HepG2 (cell line): ENCODE results near the gene ZNF444. TPM values are rescaled to one million over a fixed set of nuclear protein-coding genes. Genes with fewer than 3 reads are reported as not detected.
A peak's percentile ranks its signal among the peaks of the same experiment; 100 is the strongest.

Experiments
- ATAC-seq: fragments of 200-7000 bp; cut with Tn5 transposase; 3 replicates; pipeline ENCODE4 v1.9.1; 2020; ENCODE audit warnings: mild to moderate bottlenecking, moderate library complexity
- BruUV-seq: library from RNA; stranded (reverse); fragments of 400-500 nt; replicated peaks from 2 replicates; lab custom pipeline; 2021; lab: Mats Ljungman, UMichigan
- CTCF ChIA-PET: fragments of 300-600 bp; formaldehyde crosslinking; extraction: SDS; loops from one replicate; lab custom pipeline; 2021; ENCODE audit warnings: low total read pairs, inconsistent platforms, low intra/inter-chr PET ratio; lab: Yijun Ruan, JAX
- POLR2A ChIA-PET: fragments of 350-600 bp; sonication (Branson Sonifier 250); formaldehyde crosslinking; loops from one replicate; lab custom pipeline; 2020; ENCODE audit warnings: antibody characterized with exemption, inconsistent platforms; lab: Yijun Ruan, JAX
- DNase-seq: peaks from one replicate; pipeline ENCODE4 v3.0.0-alpha.2; 2015; ENCODE audit warnings: low spot score
- FAIRE-seq: peaks from 3 replicates; lab custom pipeline; 2011; peaks lifted over from hg19 to GRCh38; lab: Jason Lieb, UNC
- H2AFZ ChIP-seq: one replicate; pipeline ENCODE4 v1.6.1; 2011; ENCODE audit warnings: low read length, inconsistent platforms
- H3K27ac ChIP-seq: fragments of 300-600 bp; 3 replicates; pipeline ENCODE4 v1.8.0; 2011; ENCODE audit warnings: mixed run types, mild to moderate bottlenecking, mixed read lengths, low read length, inconsistent platforms; ENCODE audit not compliant: insufficient read depth; ENCODE audit errors: extremely low read length
- H3K27me3 ChIP-seq, 2 experiments: fragments of 200-600 bp in 1 of 2; 2 replicates in 1 of 2; 3 replicates in 1 of 2; pipeline versions ENCODE4 v1.6.0 to v1.8.0; 2011; ENCODE audit warnings: low read length in 2 of 2, mild to moderate bottlenecking in 2 of 2, moderate library complexity in 2 of 2, inconsistent platforms in 1 of 2; ENCODE audit not compliant: insufficient read depth in 2 of 2, control insufficient read depth in 1 of 2
- H3K36me3 ChIP-seq, 2 experiments: fragments of 200-600 bp in 1 of 2; replicated peaks in 1 of 2; 2 replicates in 1 of 2; 3 replicates in 1 of 2; pipeline versions ENCODE4 v1.5.1 to v1.8.0; 2011; ENCODE audit warnings: low read length in 2 of 2, inconsistent platforms in 1 of 2; ENCODE audit not compliant: insufficient read depth in 2 of 2, control insufficient read depth in 1 of 2
- H3K4me1 ChIP-seq: 2 replicates; pipeline ENCODE4 v1.5.1; 2012; ENCODE audit warnings: low read length, inconsistent platforms; ENCODE audit not compliant: insufficient read depth
- H3K4me2 ChIP-seq: 2 replicates; pipeline ENCODE4 v1.6.0; 2011; ENCODE audit warnings: low read depth, low read length, inconsistent platforms
- H3K4me3 ChIP-seq, 3 experiments: fragments of 200-600 bp in 1 of 3; sonication (generic), shearing (Covaris generic) in 1 of 3; replicated peaks in 1 of 3; 2 replicates each; pipeline ENCODE4 v1.5.1; 2011 to 2016; ENCODE audit warnings: low read length in 3 of 3, inconsistent platforms in 2 of 3, low read depth in 2 of 3, mild to moderate bottlenecking in 2 of 3, control low read depth in 1 of 3, mixed read lengths in 1 of 3; ENCODE audit not compliant: insufficient read depth in 1 of 3
- H3K79me2 ChIP-seq: one replicate; pipeline ENCODE4 v1.6.1; 2011; ENCODE audit warnings: low read length, inconsistent platforms; ENCODE audit not compliant: insufficient read depth
- H3K9ac ChIP-seq: 2 replicates; pipeline ENCODE4 v1.6.0; 2011; ENCODE audit warnings: mild to moderate bottlenecking, low read depth, low read length, inconsistent platforms; ENCODE audit not compliant: insufficient read depth
- H3K9me3 ChIP-seq: 2 replicates; pipeline ENCODE4 v1.5.1; 2012; ENCODE audit warnings: mild to moderate bottlenecking, low read length
- H4K20me1 ChIP-seq: 2 replicates; pipeline ENCODE4 v1.6.0; 2011; ENCODE audit warnings: inconsistent platforms, mild to moderate bottlenecking, low read length, moderate library complexity; ENCODE audit not compliant: insufficient read depth
- ATF7 ChIP-seq, 2 experiments: fragments of 450-650 bp in 1 of 2; sonication (generic) in 1 of 2; formaldehyde crosslinking in 1 of 2; IDR thresholded peaks; 2 replicates each; pipeline versions ENCODE4 v1.4.0 to v1.6.1; 2016 to 2020; ENCODE audit warnings: antibody characterized with exemption in 1 of 2, mild to moderate bottlenecking in 1 of 2, missing genetic modification reagents in 1 of 2
- FOXK1 ChIP-seq: sonication (generic); formaldehyde crosslinking; IDR thresholded peaks from 2 replicates; pipeline ENCODE4 v1.4.0; 2020; ENCODE audit warnings: low read depth, missing genetic modification reagents, borderline replicate concordance
- UBTF ChIP-seq: sonication (generic); formaldehyde crosslinking; IDR thresholded peaks from 2 replicates; pipeline ENCODE4 v1.4.0; 2020; ENCODE audit warnings: mild to moderate bottlenecking, missing genetic modification reagents
- ZMYM3 ChIP-seq: sonication (generic); formaldehyde crosslinking; IDR thresholded peaks from 2 replicates; pipeline ENCODE4 v1.5.1; 2020; ENCODE audit warnings: mild to moderate bottlenecking, missing genetic modification reagents
- ZNF101 ChIP-seq: sonication (generic); formaldehyde crosslinking; IDR thresholded peaks from 2 replicates; pipeline ENCODE4 v1.4.0; 2020; ENCODE audit warnings: mild to moderate bottlenecking, low read depth, missing genetic modification reagents, borderline replicate concordance
- ZNF460 ChIP-seq: sonication (generic); formaldehyde crosslinking; IDR thresholded peaks from 2 replicates; pipeline ENCODE4 v1.5.1; 2020; ENCODE audit warnings: missing genetic modification reagents, mild to moderate bottlenecking, borderline replicate concordance
- ZNF576 ChIP-seq: sonication (generic); formaldehyde crosslinking; IDR thresholded peaks from 2 replicates; pipeline ENCODE4 v1.4.0; 2020; ENCODE audit warnings: mild to moderate bottlenecking, missing genetic modification reagents
- ZNF768 ChIP-seq: sonication (generic); formaldehyde crosslinking; IDR thresholded peaks from 2 replicates; pipeline ENCODE4 v1.4.0; 2020; ENCODE audit warnings: missing genetic modification reagents
- WGBS: methylation state at CpG from one replicate; pipeline ENCODE4 v1.1.6; 2017; ENCODE audit warnings: low lambda C conversion rate; 5-methylcytosine and 5-hydroxymethylcytosine counted together
- in situ Hi-C: cut with HindIII; loops from 2 replicates; pipeline ENCODE4 v1.10.0; 2017; ENCODE audit warnings: low pct_unique_long_range_greater_than_20kb; ENCODE audit not compliant: extremely low pct_ligation_motif_present
- intact Hi-C: fragments of 100-400 bp; cut with micrococcal nuclease; formaldehyde crosslinking; loops from one replicate; pipeline ENCODE4 v1.10.0; 2022; ENCODE audit not compliant: unreplicated experiment
- polyA plus RNA-seq, 8 experiments: library from polyadenylated mRNA; depleted of rRNA in 3 of 8; stranded (reverse) in 7 of 8; unstranded in 1 of 8; fragments of >200 nt; fragmentation: Illumina TruSeq in 4 of 8; extraction: Trizol in 4 of 8; gene quantifications; 2 replicates each; pipeline versions ENCODE4 v1.2.1 to v1.2.3, GENCODE V29; 2011 to 2016; ENCODE audit warnings: low read depth in 4 of 8, missing spikeins in 1 of 8, mixed read lengths in 1 of 8; ENCODE audit not compliant: insufficient read depth in 1 of 8
- total RNA-seq, 5 experiments: library from RNA; depleted of rRNA; stranded (reverse); fragments of >200 nt; fragmentation: Illumina TruSeq; extraction: Trizol; gene quantifications; 2 replicates each; pipeline ENCODE4 v1.2.3, GENCODE V29; 2016; ENCODE audit warnings: low read depth in 1 of 5

Gene ZNF444
- total and polyA plus RNA-seq, 2 of the 13 experiments (the other 11 are each of a cell fraction or from before 2014, with no cell fraction given), result 27.4 to 30.3 TPM

- TF ChIP-seq UBTF (CRISPR knock-in tag) (no peak), ZNF576 (no peak), ZNF460 (CRISPR knock-in tag) (no peak), FOXK1 (no peak)
Measured at GRCh38 chr19:56176881-56177280, 35.8 kb downstream of the ZNF444 start (continued).

GRCh38 chr19:56177564-56178243 lies 36.6 kb downstream of the ZNF444 start:
- no TSS peak for BruUV-seq
- Histone ChIP-seq H3K27me3 (peaks cover 0 to 16% of the 10 kb centered on the region in 2 experiments; a peak in 3 of 5 replicates), H3K4me1 (peaks cover 20% of the 10 kb centered on the region; the same call in 1 of the 2 replicates), H3K27ac (no peak overlapping the region)
- CTCF ChIA-PET, result no interaction called here
- WGBS, result 30% methylated on average over 10 of the region's 11 CpGs
- intact Hi-C loops, result no loop called here
- TF ChIP-seq ZMYM3 (CRISPR knock-in tag) (peak; percentile 45; the same call in 1 of the 2 replicates), ATF7 (IDR thresholded peaks at IDR 0.05) (peak; percentile 90), ATF7 (CRISPR knock-in tag; IDR thresholded peaks at IDR 0.05) (no peak), ZNF101 (no peak), ZNF768 (peak; percentile 92)
- TF ChIP-seq, all 625 proteins: peak for 3
- DNase-seq (no peak), FAIRE-seq (no peak), ATAC-seq (no peak)
- POLR2A ChIA-PET, result no interaction called here
- H3K4me2 ChIP-seq, result no peak overlapping the region
- no peak overlapping the region for H3K4me3 ChIP-seq
- no peaks in the 10 kb centered on the region for H4K20me1 ChIP-seq
- in situ Hi-C loops, result no loop called here
- H3K9me3 ChIP-seq, result no peaks in the 10 kb centered on the region
- H3K36me3 ChIP-seq, result no peaks in the 10 kb centered on the region
- H3K9ac ChIP-seq, result no peak overlapping the region
- no peak overlapping the region for H2AFZ ChIP-seq
- no peaks in the 10 kb centered on the region for H3K79me2 ChIP-seq
